Fibroblast of the conjunctiva (primary cell): ENCODE results near the gene COPS6.
"Not testable (repeated sequence)": the region's sequence is repeated elsewhere in the genome, so short reads cannot be mapped to it uniquely, and the experiment has no call there.

Experiments used
- DNase-seq: peaks from one replicate; pipeline ENCODE4 v3.0.0-alpha.2; 2010; ENCODE audit warnings: low read depth

COPS6 gene

DNA sequence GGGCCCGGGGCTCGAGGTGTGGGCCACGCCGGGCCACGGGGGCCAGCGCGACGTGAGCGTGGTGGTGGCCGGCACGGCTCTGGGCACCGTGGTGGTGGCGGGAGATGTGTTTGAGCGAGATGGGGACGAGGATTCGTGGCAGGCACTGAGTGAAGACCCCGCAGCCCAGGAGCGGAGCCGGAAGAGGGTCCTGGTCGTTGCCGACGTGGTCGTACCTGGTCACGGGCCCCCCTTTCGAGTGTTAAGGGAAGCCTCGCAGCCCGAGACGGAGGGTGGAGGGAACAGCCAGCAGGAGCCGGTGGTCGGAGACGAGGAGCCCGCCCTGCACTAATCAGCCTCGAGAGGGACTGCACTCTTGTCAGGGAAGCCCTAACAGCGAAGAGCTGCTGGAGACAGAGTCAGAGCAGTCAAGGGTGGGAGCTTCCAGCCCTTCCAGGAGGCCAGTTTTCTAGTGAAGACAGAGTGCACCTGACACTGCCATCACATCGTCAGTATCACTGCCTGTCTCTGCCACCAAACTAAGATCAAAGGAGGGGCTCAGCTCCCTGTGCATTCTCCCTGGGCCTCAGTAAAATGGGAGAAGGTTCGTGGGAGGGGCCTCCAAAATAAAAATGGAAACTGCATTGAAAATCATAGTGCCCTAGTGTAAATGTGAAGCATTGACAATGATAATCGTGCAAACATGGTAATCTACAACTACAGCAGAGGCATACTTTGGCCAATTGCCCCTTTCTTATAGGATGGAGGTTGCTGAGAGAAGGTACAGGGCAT, 39.3 kb downstream of the COPS6 start:
- DNase-seq, result no peak

- DNase-seq, result no peak
Measured at GRCh38 chr7:100128637-100128963, 39.8 kb downstream of the COPS6 start.

DNA sequence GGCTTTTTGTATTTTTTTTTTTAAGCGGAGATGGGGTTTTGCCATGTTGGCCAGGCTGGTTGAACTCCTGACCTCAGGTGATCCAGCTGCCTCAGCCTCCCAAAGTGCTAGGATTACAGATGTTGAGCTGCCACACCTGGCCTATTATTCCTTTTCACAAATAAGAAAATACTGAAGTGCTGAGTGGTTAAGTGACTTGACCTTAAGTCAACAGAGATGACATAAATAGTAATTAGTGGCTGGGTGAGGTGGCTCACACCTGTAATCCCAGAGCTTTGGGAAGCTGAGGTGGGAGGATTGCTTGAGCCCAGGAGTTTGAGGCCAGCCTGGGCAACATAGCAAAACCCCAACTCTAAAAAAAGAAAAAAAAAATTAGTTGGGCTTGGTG, 41.4 kb downstream of the COPS6 start:
- DNase-seq, result not testable (repeated sequence)

- no peak for DNase-seq
Measured at GRCh38 chr7:100130608-100131453, 42.1 kb downstream of the COPS6 start.

GRCh38 chr7:100132126-100132525, 43.4 kb downstream of the COPS6 start:
- no peak for DNase-seq

GRCh38 chr7:100132697-100133151, 44.0 kb downstream of the COPS6 start:
- DNase-seq, result peak; percentile 45

- no peak for DNase-seq
Measured at GRCh38 chr7:100137851-100138760, 49.3 kb downstream of the COPS6 start.

- DNase-seq, result no peak
Measured at GRCh38 chr7:100141555-100141949, 52.8 kb downstream of the COPS6 start.
